GM12801 (cell line): Measurements from ENCODE around the gene MYO10.

Experiments
- CTCF ChIP-seq: IDR thresholded peaks from one replicate; pipeline ENCODE4 v1.5.1; 2011; ENCODE audit warnings: control low read depth; ENCODE audit not compliant: insufficient read length; ENCODE audit errors: extremely low read depth

Gene MYO10

GRCh38 chr5:16826379-16827125, 109.5 kb downstream of the MYO10 start:
- TF ChIP-seq CTCF = no peak

DNA sequence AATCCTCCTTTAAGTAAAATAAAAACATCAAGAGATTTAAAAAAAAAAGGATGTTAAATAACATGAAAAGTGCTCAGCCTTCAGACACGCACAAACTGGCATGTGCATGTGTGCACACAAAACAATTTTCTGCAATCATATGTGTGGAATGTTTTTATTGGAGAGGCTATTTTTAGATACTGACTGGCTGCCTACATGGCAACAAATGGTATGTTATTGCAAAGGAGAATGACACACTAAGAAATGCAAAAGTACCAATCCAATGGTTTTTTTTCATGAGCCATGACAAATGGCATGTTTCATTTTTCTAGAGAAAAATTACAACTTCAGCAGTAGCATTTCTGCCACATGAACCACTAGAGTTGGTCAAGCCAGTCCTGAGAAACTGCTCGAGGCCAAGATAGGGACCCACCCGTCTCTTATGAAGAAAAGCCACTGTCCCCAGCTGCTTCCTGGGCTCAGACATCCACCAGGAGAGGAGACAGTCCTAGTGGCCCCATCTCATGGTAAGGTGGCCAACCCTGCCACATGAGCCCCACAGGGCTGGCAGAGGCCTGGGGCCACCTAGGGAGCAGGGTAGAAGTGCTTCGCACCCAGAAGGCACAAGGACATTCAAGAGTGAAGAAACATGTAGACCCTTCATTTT, 116.4 kb downstream of the MYO10 start:
- no peak for TF ChIP-seq CTCF

DNA sequence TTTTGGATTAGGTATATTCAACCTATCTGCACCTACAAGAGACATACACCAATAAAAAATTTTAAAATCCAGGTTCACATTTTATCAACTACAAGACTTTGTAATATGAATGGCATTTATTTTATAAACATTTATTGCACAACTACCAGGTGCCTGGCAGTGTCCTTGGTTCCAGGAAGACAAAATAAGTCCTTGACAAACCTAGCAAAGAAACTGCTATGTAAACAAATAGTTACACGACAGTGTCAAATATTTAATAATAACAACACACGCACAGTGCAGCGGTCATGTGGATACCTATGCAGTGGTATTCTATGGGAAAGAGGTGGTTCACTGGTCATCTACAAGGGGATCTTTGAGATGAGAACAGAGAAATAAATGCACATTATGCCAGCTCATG, 120.7 kb downstream of the MYO10 start:
- no peak for TF ChIP-seq CTCF

- no peak for TF ChIP-seq CTCF
Observed at GRCh38 chr5:16812911-16813310, 123.2 kb downstream of the MYO10 start.

DNA sequence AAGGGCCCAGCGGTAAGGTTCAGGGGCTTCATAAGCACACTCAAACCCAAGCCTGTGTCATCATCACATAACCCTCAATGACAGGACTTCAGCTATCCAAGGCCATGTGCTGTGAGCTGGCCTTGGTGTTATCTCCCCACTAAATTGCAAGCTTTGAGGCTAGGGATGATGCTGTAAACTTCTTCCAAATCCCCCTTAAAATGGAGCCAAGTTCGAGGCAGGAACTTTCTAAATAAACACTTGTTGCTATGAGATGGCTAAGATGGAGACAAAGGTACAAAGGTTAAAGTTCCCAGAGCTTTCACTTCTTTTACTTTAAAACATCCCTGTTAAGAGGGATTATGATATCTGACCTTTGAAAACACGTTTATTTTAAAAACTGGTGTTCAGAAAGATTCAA, 123.6 kb downstream of the MYO10 start:
- TF ChIP-seq CTCF = no peak

DNA sequence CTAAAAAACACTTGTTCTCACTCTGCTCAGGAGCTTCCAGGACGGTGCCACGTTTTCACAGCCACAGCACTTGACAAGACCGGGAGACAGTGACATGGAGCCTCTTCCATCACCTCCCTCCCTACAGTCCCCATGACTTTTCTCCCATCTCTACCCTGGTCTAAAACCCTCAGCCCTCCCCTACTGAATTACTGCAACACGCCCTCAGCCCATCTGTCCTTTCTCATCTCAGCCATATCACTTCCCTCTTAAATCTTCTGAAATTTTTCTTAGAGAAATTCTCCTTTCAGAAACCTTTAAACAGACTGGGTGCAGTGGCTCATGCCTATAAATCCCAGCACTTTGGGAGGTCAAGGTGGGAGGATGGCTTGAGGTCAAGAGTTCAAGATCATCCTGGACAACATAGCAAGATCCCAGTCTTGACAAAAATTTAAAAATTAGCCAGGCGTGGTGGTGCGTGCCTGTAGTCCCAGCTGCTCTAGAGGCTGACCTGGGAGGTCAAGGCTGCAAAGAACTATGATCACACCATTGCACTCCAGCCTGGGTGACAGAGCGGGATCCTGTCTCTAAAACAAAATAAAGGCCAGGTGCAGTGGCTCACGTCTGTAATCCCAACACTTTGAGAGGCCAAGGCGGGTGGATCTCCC, 125.8 kb downstream of the MYO10 start:
- no peak for TF ChIP-seq CTCF

DNA sequence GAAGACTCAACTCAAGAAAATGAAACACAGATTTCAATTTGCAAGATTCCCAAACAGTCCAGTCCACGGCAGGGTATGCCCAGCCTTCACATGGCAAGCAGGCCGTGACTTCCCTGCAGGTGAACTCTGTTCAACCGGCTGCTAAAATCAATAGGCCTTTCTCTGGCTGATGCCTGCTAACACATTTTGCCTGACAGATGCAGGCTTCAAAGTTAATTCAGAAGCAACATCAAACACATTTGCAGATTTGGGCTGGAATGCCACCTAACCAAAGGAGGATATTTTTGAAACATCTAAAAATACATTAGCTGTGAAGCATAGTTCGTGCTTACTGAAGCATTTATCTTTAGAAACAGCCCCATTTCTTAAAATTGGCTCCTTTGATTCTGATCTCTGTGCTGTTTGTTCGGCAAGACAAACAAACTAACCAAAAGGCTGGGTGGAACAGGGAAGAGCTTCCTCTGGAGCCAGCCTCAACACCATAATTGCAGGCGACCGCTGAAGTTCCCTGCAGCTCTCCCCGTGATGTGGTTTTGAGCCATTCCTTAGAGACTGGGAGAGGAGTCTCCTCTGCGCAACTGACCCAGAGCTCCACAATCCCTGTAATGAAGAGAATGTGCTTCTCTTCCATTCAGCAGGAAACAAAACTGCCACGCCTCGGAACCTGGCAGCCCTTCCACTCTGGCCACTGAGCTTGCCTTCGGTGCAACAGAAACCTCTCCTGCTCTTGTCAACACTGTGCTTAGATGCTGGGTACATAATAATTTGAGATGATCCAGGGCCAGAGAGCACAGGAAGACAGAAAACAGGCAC, 126.5 kb downstream of the MYO10 start:
- no peak for TF ChIP-seq CTCF
